Hepatocyte (in vitro differentiated cells): Measurements from ENCODE around the gene UNC5A. TPM values are rescaled to one million over a fixed set of nuclear protein-coding genes. Genes with fewer than 3 reads are reported as not detected.

Source experiments
- DNase-seq: peaks from one replicate; pipeline ENCODE4 v3.0.0-alpha.2; 2016; ENCODE audit warnings: low spot score
- H2AFZ ChIP-seq: fragments of 200-600 bp; sonication (generic); 2 replicates; pipeline ENCODE4 v1.6.0; 2016; ENCODE audit warnings: antibody characterized with exemption, mild to moderate bottlenecking
- H3K27ac ChIP-seq: fragments of 200-600 bp; sonication (generic); 2 replicates; pipeline ENCODE4 v1.5.1; 2016; ENCODE audit warnings: mild to moderate bottlenecking
- H3K27me3 ChIP-seq: fragments of 200-600 bp; sonication (generic); 2 replicates; pipeline ENCODE4 v1.6.1; 2016
- H3K36me3 ChIP-seq: fragments of 200-600 bp; sonication (generic); replicated peaks from 2 replicates; pipeline ENCODE4 v1.5.1; 2016; ENCODE audit warnings: low read depth; ENCODE audit not compliant: insufficient read depth
- H3K4me1 ChIP-seq: fragments of 200-600 bp; sonication (generic); 2 replicates; pipeline ENCODE4 v1.5.1; 2016; ENCODE audit warnings: mild to moderate bottlenecking, moderate library complexity; ENCODE audit not compliant: insufficient read depth
- H3K4me2 ChIP-seq: fragments of 200-600 bp; sonication (generic); 2 replicates; pipeline ENCODE4 v1.6.0; 2016
- H3K4me3 ChIP-seq: fragments of 200-600 bp; sonication (generic); 2 replicates; pipeline ENCODE4 v1.5.1; 2016; ENCODE audit warnings: mild to moderate bottlenecking
- H3K79me2 ChIP-seq: fragments of 200-600 bp; sonication (generic); 2 replicates; pipeline ENCODE4 v1.6.0; 2017; ENCODE audit warnings: mild to moderate bottlenecking
- H3K9me2 ChIP-seq: fragments of 200-600 bp; sonication (generic); replicated peaks from 2 replicates; pipeline ENCODE4 v1.6.0; 2017; ENCODE audit warnings: mild to moderate bottlenecking; ENCODE audit not compliant: insufficient read depth
- H3K9me3 ChIP-seq: fragments of 200-600 bp; sonication (generic); 2 replicates; pipeline ENCODE4 v1.5.1; 2016; ENCODE audit warnings: low read depth, mild to moderate bottlenecking
- H4K20me1 ChIP-seq: fragments of 200-600 bp; sonication (generic); 2 replicates; pipeline ENCODE4 v1.6.0; 2016; ENCODE audit warnings: mild to moderate bottlenecking; ENCODE audit not compliant: insufficient read depth, poor library complexity, severe bottlenecking
- CTCF ChIP-seq: fragments of 200-600 bp; sonication (generic); IDR thresholded peaks from 2 replicates; pipeline ENCODE4 v1.5.1; 2016; ENCODE audit warnings: antibody characterized with exemption, mild to moderate bottlenecking; ENCODE audit not compliant: poor library complexity
- EZH2 ChIP-seq: fragments of 200-600 bp; sonication (generic); IDR thresholded peaks from 2 replicates; pipeline ENCODE4 v1.6.1; 2016; ENCODE audit warnings: antibody characterized with exemption, mild to moderate bottlenecking, borderline replicate concordance
- EZH2phosphoT487 ChIP-seq: fragments of 200-600 bp; sonication (generic); IDR thresholded peaks from one replicate; pipeline ENCODE4 v1.6.1; 2018; ENCODE audit warnings: antibody characterized with exemption, mild to moderate bottlenecking, low read depth, moderate library complexity; ENCODE audit not compliant: unreplicated experiment, severe bottlenecking
- WGBS: methylation state at CpG from one replicate; pipeline ENCODE4 v1.1.6; 2016; ENCODE audit warnings: low lambda C conversion rate; ENCODE audit errors: missing lambda C conversion rate; 5-methylcytosine and 5-hydroxymethylcytosine counted together
- polyA plus RNA-seq: library from polyadenylated mRNA; unstranded; fragments of >200 nt; fragmentation: Nextera tagmentation; extraction: Ambion mirVana; gene quantifications from 2 replicates; pipeline ENCODE4 v1.2.1, GENCODE V29; 2016
- total RNA-seq: library from RNA; depleted of rRNA; stranded (reverse); fragments of >200 nt; gene quantifications from 2 replicates; pipeline ENCODE4 v1.2.3, GENCODE V29; 2014

UNC5A gene
- total and polyA plus RNA-seq, 2 experiments from 2014 or later: 0.10 to 1.1 TPM

DNA sequence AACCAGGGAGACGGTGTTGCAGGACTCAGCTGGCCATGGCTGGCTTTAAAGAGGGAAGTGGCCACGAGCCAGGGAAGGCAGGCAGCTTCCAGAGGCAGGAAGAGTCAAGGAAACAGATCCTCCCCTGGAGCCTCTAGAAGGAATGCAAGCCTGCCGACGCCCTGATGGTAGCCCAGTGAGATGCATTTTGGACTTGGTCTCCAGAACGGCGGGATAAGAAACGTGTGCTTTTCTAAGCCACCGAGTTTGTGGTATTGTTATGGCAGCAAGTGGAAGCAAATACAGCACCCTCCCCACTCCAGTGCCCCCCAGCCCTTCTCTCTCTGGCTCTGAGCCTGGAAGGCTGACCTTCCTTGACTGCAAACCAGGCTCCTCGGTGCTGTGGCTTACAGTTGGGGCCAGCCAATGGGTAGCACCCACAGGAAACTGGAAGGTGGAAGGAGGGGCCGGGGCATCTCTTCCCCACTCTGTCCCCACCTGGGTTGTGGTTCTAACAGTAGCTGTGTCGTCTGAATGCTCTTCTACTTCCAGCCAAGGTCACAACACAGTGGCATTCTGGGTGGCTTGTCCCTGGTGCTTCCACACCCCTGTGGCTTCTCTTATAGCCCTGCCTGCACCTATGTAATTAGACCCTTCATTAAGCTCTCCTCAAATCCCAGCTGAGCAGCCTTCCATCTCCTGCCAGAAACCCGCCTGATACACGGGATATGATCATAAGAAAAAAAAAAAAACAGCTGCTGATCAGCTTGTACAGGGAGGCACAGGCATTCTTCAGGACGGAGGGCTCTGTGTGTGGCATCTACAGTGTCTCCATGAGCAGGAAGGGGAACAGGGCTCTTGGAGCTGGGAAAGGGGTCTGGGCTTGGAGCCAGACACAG lies 29.9 kb upstream of the UNC5A start:
- Histone ChIP-seq H3K27ac (no peak overlapping the region), H3K4me3 (no peak overlapping the region), H3K36me3 (no peaks in the 10 kb centered on the region), H3K9me3 (no peaks in the 10 kb centered on the region), H3K79me2 (no peaks in the 10 kb centered on the region), H3K4me1 (no peaks in the 10 kb centered on the region), H2AFZ (no peak overlapping the region), H3K4me2 (no peak overlapping the region), H4K20me1 (no peaks in the 10 kb centered on the region), H3K9me2 (no peaks in the 10 kb centered on the region), H3K27me3 (peaks cover 22% of the 10 kb centered on the region)
- no peak for TF ChIP-seq EZH2
- no peak for TF ChIP-seq EZH2phosphoT487
- no peak for TF ChIP-seq CTCF
- no peak for DNase-seq
- WGBS: 75% methylated on average over 14 of the region's 14 CpGs

- H3K27me3 ChIP-seq: peaks cover 25% of the 10 kb centered on the region
- TF ChIP-seq EZH2 (no peak), EZH2phosphoT487 (no peak), CTCF (no peak)
- WGBS: 81% methylated on average over 14 of the region's 14 CpGs
- H3K9me2 ChIP-seq: no peaks in the 10 kb centered on the region
- no peaks in the 10 kb centered on the region for H3K79me2 ChIP-seq
- no peaks in the 10 kb centered on the region for H3K36me3 ChIP-seq
- no peaks in the 10 kb centered on the region for H3K4me1 ChIP-seq
- H3K9me3 ChIP-seq: no peaks in the 10 kb centered on the region
- no peak overlapping the region for H3K4me3 ChIP-seq
- H3K27ac ChIP-seq: no peak overlapping the region
- no peak overlapping the region for H2AFZ ChIP-seq
- H3K4me2 ChIP-seq: no peak overlapping the region
- no peak for DNase-seq
- H4K20me1 ChIP-seq: no peaks in the 10 kb centered on the region
Measured at GRCh38 chr5:176781054-176781375, 29.3 kb upstream of the UNC5A start.

DNA sequence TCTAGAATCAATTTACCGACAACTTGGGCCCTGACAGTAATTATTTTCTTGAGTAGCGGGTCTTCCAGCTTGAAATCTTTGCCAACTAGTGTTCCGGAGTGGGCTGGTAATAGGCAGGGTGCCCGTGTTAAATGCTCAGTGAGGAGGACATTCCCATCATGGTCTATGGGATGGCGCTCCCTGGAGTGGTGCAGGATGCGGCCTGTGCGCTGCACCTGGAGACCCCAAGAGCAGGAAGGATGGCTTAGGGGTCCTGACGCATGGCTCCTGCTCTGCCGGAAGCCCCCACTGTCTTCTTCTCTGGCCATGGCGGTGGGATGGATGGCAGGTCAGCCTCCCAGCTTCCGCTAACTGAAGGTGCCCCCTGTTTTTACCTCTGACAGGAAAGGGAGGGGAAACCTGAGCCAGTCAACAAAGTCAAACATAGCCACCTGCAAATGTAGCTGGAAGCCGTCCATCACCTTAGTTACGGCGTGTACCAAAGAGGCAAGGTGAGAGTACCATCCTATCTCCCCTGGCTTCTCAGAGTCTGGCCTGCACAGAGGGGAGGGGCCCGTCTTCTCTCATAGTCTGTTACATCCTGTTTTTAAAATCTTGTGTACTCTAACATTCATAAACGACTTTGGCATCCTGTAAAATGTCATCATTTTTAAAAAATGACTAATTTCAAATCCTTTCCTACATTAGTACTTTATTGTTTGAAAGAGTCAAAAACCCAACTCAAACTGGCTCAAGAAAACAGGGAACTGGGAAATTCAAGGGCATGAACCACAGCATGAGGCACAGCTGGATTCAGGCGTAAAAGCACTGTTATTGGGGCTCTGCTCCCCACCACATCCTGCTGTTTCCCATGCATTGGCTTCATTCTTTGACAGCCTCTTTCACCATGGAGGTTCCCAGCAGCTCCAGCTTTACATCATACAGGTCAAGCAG lies 28.5 kb upstream of the UNC5A start:
- TF ChIP-seq CTCF: no peak
- no peak for TF ChIP-seq EZH2phosphoT487
- no peak for TF ChIP-seq EZH2
- Histone ChIP-seq H3K36me3 (no peaks in the 10 kb centered on the region), H3K27ac (no peak overlapping the region), H3K79me2 (no peaks in the 10 kb centered on the region), H3K4me1 (no peaks in the 10 kb centered on the region), H3K9me3 (no peaks in the 10 kb centered on the region), H3K4me3 (no peak overlapping the region), H2AFZ (no peak overlapping the region), H3K9me2 (no peaks in the 10 kb centered on the region), H4K20me1 (no peaks in the 10 kb centered on the region), H3K27me3 (peaks cover 25% of the 10 kb centered on the region), H3K4me2 (no peak overlapping the region)
- no peak for DNase-seq
- 89% methylated on average over 17 of the region's 17 CpGs for WGBS
